Neutrophil (primary cell): ENCODE results near the gene HORMAD1.
"Not testable (repeated sequence)": the region's sequence is repeated elsewhere in the genome, so short reads cannot be mapped to it uniquely, and the experiment has no call there.

ENCODE experiments used
- H3K27ac ChIP-seq: fragments of 200-600 bp; sonication (generic); 2 replicates; pipeline ENCODE4 v1.5.1; 2016; ENCODE audit warnings: mild to moderate bottlenecking, moderate library complexity
- H3K27me3 ChIP-seq: fragments of 200-600 bp; sonication (generic); 2 replicates; pipeline ENCODE4 v1.6.0; 2016; ENCODE audit warnings: mild to moderate bottlenecking
- H3K36me3 ChIP-seq: fragments of 200-600 bp; sonication (generic); 2 replicates; pipeline ENCODE4 v1.5.1; 2017
- H3K4me1 ChIP-seq, 2 experiments: fragments of 200-600 bp in 1 of 2; sonication (generic) in 1 of 2; 1 replicate in 1 of 2; 2 replicates in 1 of 2; pipeline versions ENCODE4 v1.5.1 to v1.6.1; 2013 to 2016; ENCODE audit warnings: low read depth in 1 of 2, low read length in 1 of 2, mild to moderate bottlenecking in 1 of 2, moderate library complexity in 1 of 2; ENCODE audit not compliant: control insufficient read depth in 1 of 2, insufficient read depth in 1 of 2
- H3K4me3 ChIP-seq, 2 experiments: fragments of 200-600 bp in 1 of 2; sonication (generic) in 1 of 2; 1 replicate in 1 of 2; 2 replicates in 1 of 2; pipeline ENCODE4 v1.5.1; 2013 to 2016; ENCODE audit warnings: low read depth in 1 of 2, low read length in 1 of 2, mild to moderate bottlenecking in 1 of 2, moderate library complexity in 1 of 2
- H3K9me3 ChIP-seq: fragments of 200-600 bp; sonication (generic); 2 replicates; pipeline ENCODE4 v1.5.1; 2016
- TF ChIP-seq, protein P1 (sequence below): fragments of 200-600 bp; sonication (generic); IDR thresholded peaks from 2 replicates; pipeline ENCODE4 v1.5.1; 2016; ENCODE audit warnings: antibody characterized with exemption

The HORMAD1 gene

DNA sequence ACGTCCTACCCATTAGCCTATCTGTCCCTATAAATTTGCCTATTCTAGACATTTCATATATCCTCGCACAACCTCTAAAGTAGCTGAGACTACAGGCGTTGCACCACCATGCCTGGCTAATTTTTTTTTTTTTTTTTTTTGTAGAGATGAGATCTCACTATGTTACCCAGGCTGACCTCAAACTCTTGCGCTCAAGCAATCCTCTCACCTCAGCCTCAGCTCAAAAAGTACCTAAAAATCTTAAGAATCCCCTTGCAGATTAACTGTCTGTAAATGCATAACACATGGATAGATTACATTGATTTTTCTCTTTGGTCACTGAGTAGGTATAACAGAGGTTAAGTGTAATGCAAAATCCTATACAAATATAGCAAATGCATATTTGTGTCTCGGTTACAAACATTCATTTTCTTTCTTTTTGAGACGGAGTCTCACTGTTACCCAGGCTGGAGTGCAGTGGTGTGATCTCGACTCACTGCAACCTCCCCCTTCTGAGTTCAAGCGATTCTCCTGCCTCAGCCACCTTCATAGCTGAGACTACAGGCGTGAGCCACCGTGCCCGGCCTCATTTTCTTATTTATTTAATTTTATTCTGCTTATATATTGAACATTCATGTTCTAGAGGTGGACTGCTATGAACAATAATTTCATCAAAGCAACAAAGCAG, 2.3 kb downstream of the HORMAD1 start:
- TF ChIP-seq, protein P1, sequence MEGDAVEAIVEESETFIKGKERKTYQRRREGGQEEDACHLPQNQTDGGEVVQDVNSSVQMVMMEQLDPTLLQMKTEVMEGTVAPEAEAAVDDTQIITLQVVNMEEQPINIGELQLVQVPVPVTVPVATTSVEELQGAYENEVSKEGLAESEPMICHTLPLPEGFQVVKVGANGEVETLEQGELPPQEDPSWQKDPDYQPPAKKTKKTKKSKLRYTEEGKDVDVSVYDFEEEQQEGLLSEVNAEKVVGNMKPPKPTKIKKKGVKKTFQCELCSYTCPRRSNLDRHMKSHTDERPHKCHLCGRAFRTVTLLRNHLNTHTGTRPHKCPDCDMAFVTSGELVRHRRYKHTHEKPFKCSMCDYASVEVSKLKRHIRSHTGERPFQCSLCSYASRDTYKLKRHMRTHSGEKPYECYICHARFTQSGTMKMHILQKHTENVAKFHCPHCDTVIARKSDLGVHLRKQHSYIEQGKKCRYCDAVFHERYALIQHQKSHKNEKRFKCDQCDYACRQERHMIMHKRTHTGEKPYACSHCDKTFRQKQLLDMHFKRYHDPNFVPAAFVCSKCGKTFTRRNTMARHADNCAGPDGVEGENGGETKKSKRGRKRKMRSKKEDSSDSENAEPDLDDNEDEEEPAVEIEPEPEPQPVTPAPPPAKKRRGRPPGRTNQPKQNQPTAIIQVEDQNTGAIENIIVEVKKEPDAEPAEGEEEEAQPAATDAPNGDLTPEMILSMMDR, result no peak
- Histone ChIP-seq H3K9me3 (no peaks in the 10 kb centered on the region), H3K27ac (no peak overlapping the region), H3K36me3 (no peaks in the 10 kb centered on the region), H3K27me3 (no peaks in the 10 kb centered on the region), H3K4me1 (peaks cover 4 to 5% of the 10 kb centered on the region in 2 experiments), H3K4me3 (no peak overlapping the region)

GRCh38 chr1:150709031-150709430, 11.7 kb downstream of the HORMAD1 start:
- H3K4me1 ChIP-seq, H3K27me3 ChIP-seq, H3K27ac ChIP-seq, H3K9me3 ChIP-seq, H3K4me3 ChIP-seq, H3K36me3 ChIP-seq: not testable (repeated sequence)

GRCh38 chr1:150708595-150708994, 12.1 kb downstream of the HORMAD1 start:
- Histone ChIP-seq H3K36me3 (no peaks in the 10 kb centered on the region), H3K9me3 (no peaks in the 10 kb centered on the region), H3K4me3 (no peak overlapping the region), H3K27me3 (no peaks in the 10 kb centered on the region), H3K4me1 (no peaks in the 10 kb centered on the region), H3K27ac (no peak overlapping the region)
- TF ChIP-seq, protein P1, result no peak

DNA sequence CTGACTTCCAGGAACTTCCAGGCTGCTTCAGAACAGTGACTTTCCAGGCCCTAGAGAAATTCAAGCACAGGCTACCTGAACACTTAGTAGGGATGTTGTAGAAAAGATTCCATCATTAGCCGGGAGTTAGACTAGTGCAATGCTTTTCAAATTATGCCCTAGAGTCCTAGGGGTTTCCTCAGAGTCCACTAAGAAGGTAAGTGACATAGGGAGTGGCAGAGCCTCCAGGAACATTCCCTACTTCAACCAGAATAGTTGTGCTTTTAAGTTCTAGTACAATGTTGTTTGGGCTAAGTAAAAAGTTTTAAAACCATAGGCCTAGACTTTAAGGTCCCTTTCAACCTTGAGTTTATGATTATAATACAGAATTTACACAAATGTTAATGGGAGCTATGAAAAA, 14.6 kb downstream of the HORMAD1 start:
- no peaks in the 10 kb centered on the region for H3K4me1 ChIP-seq
- TF ChIP-seq, protein P1, result no peak

DNA sequence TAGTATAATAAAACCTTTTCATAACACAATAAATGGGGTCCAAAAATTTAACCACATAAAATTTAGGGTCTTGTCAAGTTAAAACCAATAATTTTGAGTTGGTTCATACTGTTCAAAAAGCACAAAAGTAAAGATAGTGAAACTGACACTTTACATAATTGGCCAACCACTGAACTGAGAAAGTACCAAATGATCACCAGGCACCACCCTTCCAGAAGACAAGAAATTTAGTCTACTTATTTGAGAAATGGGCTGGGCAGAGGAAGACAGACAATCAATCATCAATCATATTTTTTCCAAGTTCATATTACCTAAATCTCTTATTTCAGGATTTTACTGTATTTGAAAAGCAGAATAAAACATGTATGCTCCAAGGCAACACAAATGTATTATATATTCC, 17.3 kb downstream of the HORMAD1 start:
- Histone ChIP-seq H3K4me1 (no peaks in the 10 kb centered on the region), H3K4me3 (no peak overlapping the region), H3K27ac (no peak overlapping the region), H3K27me3 (no peaks in the 10 kb centered on the region), H3K9me3 (no peaks in the 10 kb centered on the region), H3K36me3 (no peaks in the 10 kb centered on the region)
- TF ChIP-seq, protein P1, result no peak

More for the DNA sequence above, 14.6 kb downstream of the HORMAD1 start:
- Histone ChIP-seq H3K4me3 (no peak overlapping the region), H3K27ac (no peak overlapping the region), H3K9me3 (no peaks in the 10 kb centered on the region), H3K27me3 (no peaks in the 10 kb centered on the region), H3K36me3 (no peaks in the 10 kb centered on the region)

DNA sequence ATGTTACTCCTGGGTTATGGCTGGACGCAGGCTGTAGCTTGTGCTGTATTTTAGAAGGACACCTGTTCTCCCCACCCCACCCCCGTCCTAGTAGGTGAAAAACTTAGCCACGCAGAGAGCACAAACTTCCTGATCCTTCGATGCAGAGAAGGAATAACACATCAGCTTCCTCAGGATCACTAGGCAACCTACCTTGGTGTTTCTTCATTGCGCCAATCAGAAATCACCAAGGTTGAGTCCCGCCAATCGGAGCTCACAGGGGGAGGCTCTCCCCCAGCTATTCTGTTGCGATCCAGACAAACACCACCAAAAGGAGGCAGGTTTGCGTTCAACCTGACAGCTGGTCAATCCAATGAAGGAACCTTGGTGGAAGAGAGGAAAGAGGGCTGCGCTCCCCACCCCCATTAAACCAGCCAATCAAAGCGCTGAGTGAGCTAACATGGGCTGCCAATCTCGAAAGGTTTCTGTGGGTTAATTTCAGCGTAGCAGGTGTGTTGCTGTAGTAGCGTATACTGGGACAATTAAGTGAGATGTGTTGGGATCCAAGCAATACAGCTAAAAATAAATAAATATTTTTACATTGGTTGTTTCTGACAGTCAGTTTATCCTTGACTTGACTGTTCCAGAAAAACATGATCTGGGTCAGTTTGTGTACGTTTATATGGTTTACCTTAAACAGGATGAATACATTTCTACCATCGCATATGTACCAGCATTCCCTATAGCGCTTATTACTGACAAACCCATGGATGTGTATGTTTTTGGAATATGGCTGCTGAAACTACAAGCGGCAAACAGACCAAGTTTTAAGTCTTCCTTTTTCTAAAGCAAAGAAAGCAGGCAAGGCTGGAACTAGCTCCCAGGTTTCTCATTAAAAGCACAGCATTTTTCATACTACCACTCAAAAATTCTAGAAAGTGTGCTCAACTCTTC, 23.4 kb downstream of the HORMAD1 start, which contains the start of gene GOLPH3L:
Gene GOLPH3L (minus strand): TSS at position 160 of the 933 bp plus-strand sequence. CDS start 2,316 bp downstream, outside the sequence.
- peak within 1 kb of the TSS; percentile 40 for H3K27ac ChIP-seq
- no peaks in the 10 kb centered on the region for H3K9me3 ChIP-seq
- peaks cover 14 to 15% of the 10 kb centered on the region in 2 experiments for H3K4me1 ChIP-seq
- H3K4me3 ChIP-seq, result peak within 1 kb of the TSS; percentile 44 to 50
- peaks cover 17% of the 10 kb centered on the region for H3K36me3 ChIP-seq
- no peaks in the 10 kb centered on the region for H3K27me3 ChIP-seq
- TF ChIP-seq, protein P1, result no peak
